H1 (cell line): ENCODE results near the gene ASTN2. TPM values are rescaled to one million over a fixed set of nuclear protein-coding genes. Genes with fewer than 3 reads are reported as not detected.
"Not testable (repeated sequence)": the region's sequence is repeated elsewhere in the genome, so short reads cannot be mapped to it uniquely, and the experiment has no call there.

ENCODE experiments used
- CTCF ChIA-PET: fragments of 300-600 bp; sonication (Branson Sonifier 250); formaldehyde crosslinking; loops from one replicate; lab custom pipeline; 2021; ENCODE audit not compliant: partially characterized antibody; lab: Charles Lee
- POLR2A ChIA-PET: fragments of 300-600 bp; sonication (Branson Sonifier 250); formaldehyde crosslinking; loops from one replicate; lab custom pipeline; 2021; ENCODE audit warnings: inconsistent platforms; ENCODE audit not compliant: partially characterized antibody; lab: Charles Lee
- DNase-seq, 2 experiments: peaks; one replicate each; pipeline versions ENCODE4 v3.0.0 to v3.0.0-alpha.2; 2010 to 2022; ENCODE audit warnings: low spot score in 2 of 2, low read depth in 1 of 2, mixed read lengths in 1 of 2
- FAIRE-seq: peaks from 2 replicates; lab custom pipeline; 2011; peaks lifted over from hg19 to GRCh38; lab: Jason Lieb, UNC
- H2AFZ ChIP-seq: 2 replicates; pipeline ENCODE4 v1.8.1; 2012; ENCODE audit warnings: low read length, inconsistent platforms
- H2AK5ac ChIP-seq: 2 replicates; pipeline ENCODE4 v1.6.1; 2013; ENCODE audit warnings: low read depth, low read length
- H2BK120ac ChIP-seq: replicated peaks from 2 replicates; pipeline ENCODE3; 2013; ENCODE audit warnings: low read depth, low read length, inconsistent platforms
- H2BK12ac ChIP-seq: 2 replicates; pipeline ENCODE4 v1.6.1; 2013; ENCODE audit warnings: low read depth, low read length
- H2BK15ac ChIP-seq: 2 replicates; pipeline ENCODE4 v1.6.1; 2013; ENCODE audit warnings: low read length
- H2BK20ac ChIP-seq: 2 replicates; pipeline ENCODE4 v1.6.1; 2013; ENCODE audit warnings: low read length
- H2BK5ac ChIP-seq: 2 replicates; pipeline ENCODE4 v1.6.1; 2013; ENCODE audit warnings: low read depth, low read length
- H3K14ac ChIP-seq: 2 replicates; pipeline ENCODE4 v1.6.1; 2013; ENCODE audit warnings: inconsistent platforms; ENCODE audit not compliant: insufficient read length
- H3K18ac ChIP-seq: 2 replicates; pipeline ENCODE4 v1.6.1; 2013; ENCODE audit warnings: low read length; ENCODE audit errors: extremely low read depth
- H3K23ac ChIP-seq: 2 replicates; pipeline ENCODE4 v1.6.1; 2013; ENCODE audit warnings: inconsistent platforms; ENCODE audit not compliant: insufficient read length
- H3K23me2 ChIP-seq: 2 replicates; pipeline ENCODE4 v1.6.1; 2013; ENCODE audit warnings: low read depth, low read length
- H3K27ac ChIP-seq: 2 replicates; pipeline ENCODE4 v1.6.1; 2011; ENCODE audit warnings: low read depth, low read length, inconsistent platforms
- H3K27me3 ChIP-seq, 4 experiments: replicated peaks in 1 of 4; 1 replicate in 1 of 4; 2 replicates in 3 of 4; pipeline versions ENCODE4 v1.6.1 to v1.8.1; 2011 to 2013; ENCODE audit warnings: low read length in 3 of 4, mild to moderate bottlenecking in 3 of 4, inconsistent platforms in 2 of 4, mixed read lengths in 2 of 4, moderate library complexity in 1 of 4; ENCODE audit not compliant: control insufficient read depth in 3 of 4, insufficient read depth in 3 of 4; ENCODE audit errors: extremely low read depth in 1 of 4
- H3K36me3 ChIP-seq, 4 experiments: 2 replicates each; pipeline versions ENCODE4 v1.6.1 to v1.8.1; 2011 to 2013; ENCODE audit warnings: mild to moderate bottlenecking in 4 of 4, low read length in 3 of 4, moderate library complexity in 2 of 4, control low read depth in 1 of 4, inconsistent platforms in 1 of 4; ENCODE audit not compliant: insufficient read depth in 4 of 4, control insufficient read depth in 2 of 4
- H3K4ac ChIP-seq: replicated peaks from 2 replicates; pipeline ENCODE3; 2013; ENCODE audit warnings: low read length, low read depth, mixed read lengths, inconsistent platforms; ENCODE audit not compliant: insufficient read length
- H3K4me1 ChIP-seq, 4 experiments: replicated peaks in 1 of 4; 1 replicate in 1 of 4; 2 replicates in 3 of 4; pipeline versions ENCODE4 v1.6.1 to v1.8.1; 2011 to 2013; ENCODE audit warnings: low read length in 3 of 4, inconsistent platforms in 2 of 4, mixed read lengths in 1 of 4; ENCODE audit not compliant: insufficient read depth in 4 of 4, control insufficient read depth in 3 of 4
- H3K4me2 ChIP-seq, 2 experiments: 2 replicates each; pipeline versions ENCODE4 v1.6.1 to v1.8.1; 2011 to 2013; ENCODE audit warnings: low read depth in 2 of 2, low read length in 2 of 2, control low read depth in 1 of 2, inconsistent platforms in 1 of 2, mild to moderate bottlenecking in 1 of 2; ENCODE audit not compliant: insufficient read depth in 1 of 2
- H3K4me3 ChIP-seq, 4 experiments: fragments of 200-600, 300-600 bp in 1 of 4; sonication (generic), shearing (Covaris generic), sonication (Bioruptor Twin) in 1 of 4; 2 replicates each; pipeline versions ENCODE4 v1.5.1 to v1.8.1; 2011 to 2016; ENCODE audit warnings: low read length in 4 of 4, low read depth in 3 of 4, control low read depth in 2 of 4, inconsistent platforms in 2 of 4, mild to moderate bottlenecking in 2 of 4, mixed read lengths in 1 of 4, moderate library complexity in 1 of 4; ENCODE audit not compliant: insufficient read depth in 2 of 4; ENCODE audit errors: extremely low read depth in 1 of 4
- H3K56ac ChIP-seq: replicated peaks from 2 replicates; pipeline ENCODE3; 2013; ENCODE audit warnings: low read depth, mild to moderate bottlenecking, mixed read lengths, low read length, inconsistent platforms; ENCODE audit not compliant: insufficient read length
- H3K79me1 ChIP-seq: 2 replicates; pipeline ENCODE4 v1.6.1; 2013; ENCODE audit warnings: low read depth, low read length, control low read depth
- H3K79me2 ChIP-seq, 2 experiments: 2 replicates each; pipeline versions ENCODE4 v1.6.1 to v1.8.1; 2012 to 2013; ENCODE audit warnings: low read length in 2 of 2, mild to moderate bottlenecking in 2 of 2, inconsistent platforms in 1 of 2; ENCODE audit not compliant: insufficient read depth in 2 of 2, control insufficient read depth in 1 of 2
- H3K9ac ChIP-seq, 4 experiments: replicated peaks in 1 of 4; 1 replicate in 1 of 4; 2 replicates in 3 of 4; pipeline versions ENCODE4 v1.6.1 to v1.8.1; 2011 to 2013; ENCODE audit warnings: low read depth in 3 of 4, low read length in 3 of 4, control low read depth in 2 of 4, mild to moderate bottlenecking in 2 of 4, moderate library complexity in 2 of 4, inconsistent platforms in 1 of 4; ENCODE audit errors: extremely low read depth in 1 of 4
- H3K9me3 ChIP-seq, 2 experiments: 2 replicates each; pipeline versions ENCODE4 v1.6.1 to v1.8.1; 2012 to 2013; ENCODE audit warnings: mild to moderate bottlenecking in 2 of 2, moderate library complexity in 2 of 2, control low read depth in 1 of 2, inconsistent platforms in 1 of 2, low read depth in 1 of 2, low read length in 1 of 2, mixed read lengths in 1 of 2; ENCODE audit not compliant: insufficient read depth in 2 of 2
- H4K20me1 ChIP-seq, 2 experiments: replicated peaks in 1 of 2; 2 replicates each; pipeline versions ENCODE3 to v1.8.1; 2011 to 2013; ENCODE audit warnings: inconsistent platforms in 2 of 2, low read length in 2 of 2, mild to moderate bottlenecking in 1 of 2; ENCODE audit not compliant: insufficient read depth in 2 of 2, control insufficient read depth in 1 of 2
- H4K5ac ChIP-seq: 2 replicates; pipeline ENCODE4 v1.6.1; 2013; ENCODE audit warnings: low read length, low read depth, mixed read lengths, inconsistent platforms; ENCODE audit not compliant: insufficient read length
- H4K8ac ChIP-seq: 2 replicates; pipeline ENCODE4 v1.8.0; 2013; ENCODE audit warnings: mild to moderate bottlenecking, moderate library complexity, low read length, inconsistent platforms; ENCODE audit not compliant: insufficient read depth; ENCODE audit errors: extremely low read depth
- H4K91ac ChIP-seq: replicated peaks from 2 replicates; pipeline ENCODE3; 2013; ENCODE audit warnings: low read length, mixed read lengths, inconsistent platforms; ENCODE audit not compliant: insufficient read length
- BCL11A ChIP-seq, 2 experiments: IDR thresholded peaks; one replicate each; pipeline ENCODE4 v1.6.1; 2011; ENCODE audit warnings: low read depth in 2 of 2, low read length in 2 of 2, mild to moderate bottlenecking in 2 of 2
- NANOG ChIP-seq: IDR thresholded peaks from 2 replicates; pipeline ENCODE4 v1.6.1; 2011; ENCODE audit warnings: low read length, low read depth, mild to moderate bottlenecking, inconsistent platforms; ENCODE audit not compliant: insufficient read depth, poor library complexity, severe bottlenecking
- SUZ12 ChIP-seq: fragments of 200-600 bp; sonication (generic); IDR thresholded peaks from 2 replicates; pipeline ENCODE4 v1.6.1; 2012; ENCODE audit warnings: mild to moderate bottlenecking, inconsistent platforms, low read length, moderate library complexity, mixed read lengths
- TCF12 ChIP-seq: IDR thresholded peaks from 2 replicates; pipeline ENCODE4 v1.6.1; 2011; ENCODE audit warnings: low read depth, mild to moderate bottlenecking, low read length
- WGBS, 2 experiments: shearing (Covaris generic) in 1 of 2; methylation state at CpG; one replicate each; pipeline versions ENCODE4 v1.1.6 to v1.1.7; 2013 to 2015; ENCODE audit warnings: low lambda C conversion rate in 2 of 2, mixed read lengths in 2 of 2, inconsistent platforms in 1 of 2, low coverage in 1 of 2, missing lambda C conversion rate in 1 of 2; ENCODE audit not compliant: insufficient replicate concordance in 2 of 2, insufficient coverage in 1 of 2, insufficient read length in 1 of 2; ENCODE audit errors: extremely low coverage in 1 of 2, missing lambda C conversion rate in 1 of 2; 5-methylcytosine and 5-hydroxymethylcytosine counted together
- polyA plus RNA-seq, 7 experiments: library from polyadenylated mRNA; depleted of rRNA in 3 of 7; stranded (reverse) in 5 of 7; unstranded in 2 of 7; fragments of >200 nt in 5 of 7; fragments of 200-250 nt in 2 of 7; gene quantifications; 1 replicate in 5 of 7; 2 replicates in 1 of 7; 4 replicates in 1 of 7; pipeline versions ENCODE4 v1.2.1 to v1.2.3, GENCODE V29; 2011 to 2013; ENCODE audit warnings: missing spikeins in 2 of 7, mixed read lengths in 2 of 7
- total RNA-seq: library from RNA; stranded (reverse); fragmentation: NEBNext Ultra II Directional; extraction: Animal tissue kit (Norgen Biotek cat#: 25700); gene quantifications from 2 replicates; pipeline ENCODE4 v1.2.1, GENCODE V29; 2021
- TF ChIP-seq, protein P1 (sequence below): IDR thresholded peaks from 2 replicates; pipeline ENCODE4 v1.6.1; 2011; ENCODE audit warnings: low read depth, mild to moderate bottlenecking, low read length; ENCODE audit not compliant: insufficient read depth

The ASTN2 gene
- total and polyA plus RNA-seq, 2 of the 8 experiments (the other 6 are each of a cell fraction or from before 2014, with no cell fraction given) = 8.2 to 13.7 TPM

DNA sequence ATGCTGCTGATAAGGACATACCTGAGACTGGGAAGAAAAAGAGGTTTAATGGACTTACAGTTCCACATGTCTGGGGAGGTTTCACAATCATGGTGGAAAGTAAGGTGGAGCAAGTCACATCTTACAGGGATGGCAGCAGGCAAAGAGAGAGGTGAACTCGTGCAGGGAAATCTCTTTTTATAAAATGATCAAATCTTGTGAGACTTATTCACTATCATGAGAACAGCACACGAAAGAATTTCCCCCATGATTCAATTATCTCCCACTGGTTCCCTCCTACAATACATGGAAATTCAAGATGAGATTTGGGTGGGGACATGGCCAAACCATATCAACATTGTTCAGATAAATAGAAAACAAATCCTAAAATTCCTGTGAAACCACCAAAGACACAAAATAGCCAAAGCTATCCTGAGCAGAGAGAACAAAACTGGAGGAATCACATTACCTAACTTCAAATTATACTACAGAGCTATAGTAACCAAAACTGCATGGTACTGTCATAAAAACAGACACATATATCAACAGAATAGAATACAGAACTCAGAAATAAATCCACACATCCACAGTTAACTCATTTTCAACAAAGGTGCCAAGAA lies 958.3 kb downstream of the ASTN2 start (continued):
- TF ChIP-seq TCF12 (no peak), NANOG (no peak), SUZ12 (no peak), BCL11A (IDR thresholded peaks at IDR 0.05; ENCODE audit: low read depth in 2 of 2, low read length in 2 of 2) (no peak)
- TF ChIP-seq, protein P1, sequence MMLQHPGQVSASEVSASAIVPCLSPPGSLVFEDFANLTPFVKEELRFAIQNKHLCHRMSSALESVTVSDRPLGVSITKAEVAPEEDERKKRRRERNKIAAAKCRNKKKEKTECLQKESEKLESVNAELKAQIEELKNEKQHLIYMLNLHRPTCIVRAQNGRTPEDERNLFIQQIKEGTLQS = no peak
- TF ChIP-seq, all 59 proteins: peak for 0

DNA sequence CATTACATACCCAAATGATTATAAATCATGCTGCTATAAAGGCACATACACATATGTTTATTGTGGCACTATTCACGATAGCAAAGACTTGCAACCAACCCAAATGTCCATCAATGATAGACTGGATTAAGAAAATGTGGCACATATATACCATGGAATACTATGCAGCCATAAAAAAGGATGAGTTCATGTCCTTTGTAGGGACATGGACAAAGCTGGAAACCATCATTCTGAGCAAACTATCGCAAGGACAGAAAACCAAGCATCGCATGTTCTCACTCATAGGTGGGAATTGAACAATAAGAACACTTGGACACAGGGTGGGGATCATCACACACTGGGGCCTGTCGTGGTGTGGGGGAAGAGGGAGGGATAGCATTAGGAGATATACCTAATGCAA lies 960.3 kb downstream of the ASTN2 start:
- H3K36me3 ChIP-seq, H4K8ac ChIP-seq, H2BK120ac ChIP-seq, H3K56ac ChIP-seq, H2BK5ac ChIP-seq, H3K9ac ChIP-seq, H3K79me2 ChIP-seq, H2BK15ac ChIP-seq, H3K27me3 ChIP-seq, H4K20me1 ChIP-seq, H2BK20ac ChIP-seq, H2AK5ac ChIP-seq, H3K4me1 ChIP-seq, H3K4me2 ChIP-seq, H3K18ac ChIP-seq, FAIRE-seq, CTCF ChIA-PET, DNase-seq, H3K9me3 ChIP-seq, H3K79me1 ChIP-seq, H3K4ac ChIP-seq, H4K5ac ChIP-seq, POLR2A ChIA-PET, H3K23me2 ChIP-seq, H3K14ac ChIP-seq, H2AFZ ChIP-seq, H2BK12ac ChIP-seq, H3K4me3 ChIP-seq, H3K27ac ChIP-seq, H4K91ac ChIP-seq, H3K23ac ChIP-seq: not testable (repeated sequence)
- 95% methylated on average over 4 of the region's 4 CpGs; no CpG with 5 or more reads in 1 of the 2 experiments for WGBS, 2 experiments
